SK-N-SH (cell line): Measurements from ENCODE around the gene PPM1N. TPM values are rescaled to one million over a fixed set of nuclear protein-coding genes. Genes with fewer than 3 reads are reported as not detected.

Experiments used
- CTCF ChIA-PET: fragments of 300-600, 350-600 bp; formaldehyde crosslinking; extraction: SDS; loops from one replicate; lab custom pipeline; 2021; lab: Yijun Ruan, JAX
- POLR2A ChIA-PET: fragments of 350-600 bp; sonication (Branson Sonifier 250); formaldehyde crosslinking; extraction: SDS; loops from one replicate; lab custom pipeline; 2020; ENCODE audit warnings: antibody characterized with exemption, inconsistent platforms; lab: Yijun Ruan, JAX
- DNase-seq: peaks from one replicate; pipeline ENCODE4 v3.0.0; 2012
- H2AFZ ChIP-seq: fragments of 200-600 bp; sonication (generic); 2 replicates; pipeline ENCODE4 v1.8.1; 2016; ENCODE audit warnings: antibody characterized with exemption, mild to moderate bottlenecking, low read depth
- H3F3A ChIP-seq: fragments of 200-600 bp; sonication (generic); replicated peaks from 2 replicates; pipeline ENCODE3; 2016; ENCODE audit warnings: antibody characterized with exemption, mild to moderate bottlenecking; ENCODE audit not compliant: insufficient read depth
- H3K27ac ChIP-seq, 2 experiments: fragments of 200-500 bp in 1 of 2; fragments of 200-600 bp in 1 of 2; sonication (Bioruptor generic) in 1 of 2; sonication (generic), shearing (Covaris generic) in 1 of 2; 2 replicates each; pipeline versions ENCODE4 v1.5.1 to v1.6.1; 2014 to 2016; ENCODE audit warnings: low read depth in 2 of 2, inconsistent platforms in 1 of 2, low read length in 1 of 2, mild to moderate bottlenecking in 1 of 2, mixed read lengths in 1 of 2
- H3K27me3 ChIP-seq: fragments of 200-600 bp; sonication (generic), shearing (Covaris generic); 2 replicates; pipeline ENCODE4 v1.6.1; 2016; ENCODE audit warnings: mixed run types; ENCODE audit not compliant: insufficient read depth
- H3K36me3 ChIP-seq, 2 experiments: fragments of 200-500 bp in 1 of 2; fragments of 200-600 bp in 1 of 2; sonication (Bioruptor generic) in 1 of 2; sonication (generic) in 1 of 2; replicated peaks in 1 of 2; 2 replicates each; pipeline versions ENCODE3 to v1.5.1; 2014 to 2016; ENCODE audit warnings: low read length in 1 of 2, mild to moderate bottlenecking in 1 of 2; ENCODE audit not compliant: insufficient read depth in 2 of 2, control insufficient read depth in 1 of 2
- H3K4me1 ChIP-seq, 2 experiments: fragments of 200-500 bp in 1 of 2; fragments of 200-600 bp in 1 of 2; sonication (Bioruptor generic) in 1 of 2; sonication (generic), shearing (Covaris generic) in 1 of 2; 2 replicates each; pipeline versions ENCODE4 v1.5.1 to v1.6.1; 2014 to 2016; ENCODE audit warnings: low read depth in 1 of 2, low read length in 1 of 2, mixed run types in 1 of 2; ENCODE audit not compliant: insufficient read depth in 2 of 2, control insufficient read depth in 1 of 2
- H3K4me2 ChIP-seq: fragments of 200-600 bp; sonication (generic), shearing (Covaris generic); 2 replicates; pipeline ENCODE4 v1.6.1; 2017; ENCODE audit warnings: mixed run types
- H3K4me3 ChIP-seq, 2 experiments: fragments of 200-500 bp in 1 of 2; fragments of 200-600 bp in 1 of 2; sonication (Bioruptor generic) in 1 of 2; sonication (generic), shearing (Covaris generic) in 1 of 2; 2 replicates each; pipeline versions ENCODE4 v1.5.1 to v1.8.1; 2014 to 2016; ENCODE audit warnings: low read depth in 2 of 2, inconsistent platforms in 1 of 2, low read length in 1 of 2, mild to moderate bottlenecking in 1 of 2, mixed read lengths in 1 of 2, moderate library complexity in 1 of 2
- H3K79me2 ChIP-seq: fragments of 200-600 bp; sonication (generic); 2 replicates; pipeline ENCODE4 v1.8.1; 2017; ENCODE audit warnings: mild to moderate bottlenecking; ENCODE audit not compliant: insufficient read depth
- H3K9ac ChIP-seq: fragments of 200-600 bp; sonication (generic); 2 replicates; pipeline ENCODE4 v1.6.1; 2017; ENCODE audit warnings: mixed run types
- H3K9me2 ChIP-seq: fragments of 200-600 bp; sonication (generic); 2 replicates; pipeline ENCODE4 v1.6.1; 2017; ENCODE audit warnings: mixed run types
- H3K9me3 ChIP-seq: fragments of 200-600 bp; sonication (generic); 2 replicates; pipeline ENCODE4 v1.6.1; 2017; ENCODE audit warnings: mixed run types, mild to moderate bottlenecking, moderate library complexity
- H4K20me1 ChIP-seq: fragments of 200-600 bp; sonication (generic); 2 replicates; pipeline ENCODE4 v1.6.1; 2017; ENCODE audit warnings: mild to moderate bottlenecking, mixed run types; ENCODE audit not compliant: insufficient read depth
- JUND ChIP-seq: IDR thresholded peaks from 2 replicates; pipeline ENCODE4 v1.4.0; 2012
- POLR2AphosphoS5 ChIP-seq: IDR thresholded peaks from 2 replicates; pipeline ENCODE4 v1.6.1; 2012; ENCODE audit warnings: low read depth, low read length
- RCOR1 ChIP-seq: fragments of 150-350 bp; IDR thresholded peaks from 2 replicates; pipeline ENCODE4 v1.6.1; 2017; ENCODE audit warnings: antibody characterized with exemption, low read length
- REST ChIP-seq: IDR thresholded peaks from 2 replicates; pipeline ENCODE4 v1.6.1; 2012; ENCODE audit warnings: mild to moderate bottlenecking, low read depth, low read length, moderate library complexity
- SMC3 ChIP-seq: IDR thresholded peaks from 2 replicates; pipeline ENCODE4 v1.6.1; 2012; ENCODE audit warnings: low read depth, low read length, improper control_type of control experiment
- TAF1 ChIP-seq: IDR thresholded peaks from 2 replicates; pipeline ENCODE4 v1.6.1; 2012; ENCODE audit warnings: low read depth, mild to moderate bottlenecking, low read length, moderate library complexity, borderline replicate concordance
- WGBS: methylation state at CpG from one replicate; pipeline ENCODE4 v1.1.6; 2017; ENCODE audit warnings: low lambda C conversion rate; 5-methylcytosine and 5-hydroxymethylcytosine counted together
- polyA plus RNA-seq, 3 experiments: library from polyadenylated mRNA; depleted of rRNA; stranded (reverse); fragments of >200 nt; gene quantifications; 2 replicates each; pipeline ENCODE4 v1.2.3, GENCODE V29; 2012
- TF ChIP-seq, protein P1 (sequence below): IDR thresholded peaks from 2 replicates; pipeline ENCODE4 v1.4.0; 2012; ENCODE audit warnings: low read depth, borderline replicate concordance
- TF ChIP-seq, protein P2 (sequence below): fragments of 150-350 bp; IDR thresholded peaks from 2 replicates; pipeline ENCODE4 v1.6.1; 2017; ENCODE audit warnings: antibody characterized with exemption, low read length, low read depth, borderline replicate concordance
- TF ChIP-seq, protein P3 (sequence below): IDR thresholded peaks from 2 replicates; pipeline ENCODE4 v1.4.0; 2012; ENCODE audit warnings: low read depth, borderline replicate concordance

Gene PPM1N
- polyA plus RNA-seq, 1 of the 3 experiments (the other 2 are of a cell fraction) = 10.3 TPM

DNA sequence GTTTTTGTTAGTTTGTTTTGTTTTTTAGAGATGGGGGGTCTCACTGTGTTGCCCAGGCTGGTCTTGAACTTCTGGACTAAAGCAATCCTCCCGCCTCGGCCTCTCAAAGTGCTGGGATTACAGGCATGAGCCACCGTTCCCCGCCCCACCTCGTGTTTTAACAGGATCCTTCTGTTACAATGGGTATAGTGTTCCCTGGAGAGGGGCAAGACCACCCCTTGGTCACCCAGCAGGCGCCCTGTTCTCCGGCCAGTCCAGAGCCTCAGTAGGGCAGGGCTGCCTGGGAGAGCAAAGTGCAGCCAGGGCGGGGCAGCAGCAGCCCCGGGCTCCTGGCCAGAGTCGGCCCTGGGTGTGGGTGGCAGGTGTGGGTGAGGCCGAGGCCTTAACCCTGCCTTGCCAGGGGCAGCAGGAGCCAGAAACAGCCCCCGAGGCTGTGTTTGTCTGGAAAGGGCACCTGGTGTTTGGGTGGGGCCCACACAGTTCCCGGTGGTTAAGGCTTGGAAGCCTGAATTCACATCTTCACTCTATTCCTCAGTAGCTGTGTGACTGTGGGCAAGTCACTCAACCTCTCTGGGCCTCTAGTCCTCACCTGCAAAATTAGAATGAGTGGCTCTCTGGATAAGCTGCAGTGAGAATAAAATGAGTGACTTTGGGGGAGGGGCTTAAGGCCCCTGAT lies 16.3 kb downstream of the PPM1N start:
- WGBS = 74% methylated on average over 9 of the region's 13 CpGs
- TF ChIP-seq SMC3 (no peak), JUND (no peak), RCOR1 (no peak), POLR2AphosphoS5 (no peak), TAF1 (no peak), REST (no peak)
- TF ChIP-seq, protein P1, sequence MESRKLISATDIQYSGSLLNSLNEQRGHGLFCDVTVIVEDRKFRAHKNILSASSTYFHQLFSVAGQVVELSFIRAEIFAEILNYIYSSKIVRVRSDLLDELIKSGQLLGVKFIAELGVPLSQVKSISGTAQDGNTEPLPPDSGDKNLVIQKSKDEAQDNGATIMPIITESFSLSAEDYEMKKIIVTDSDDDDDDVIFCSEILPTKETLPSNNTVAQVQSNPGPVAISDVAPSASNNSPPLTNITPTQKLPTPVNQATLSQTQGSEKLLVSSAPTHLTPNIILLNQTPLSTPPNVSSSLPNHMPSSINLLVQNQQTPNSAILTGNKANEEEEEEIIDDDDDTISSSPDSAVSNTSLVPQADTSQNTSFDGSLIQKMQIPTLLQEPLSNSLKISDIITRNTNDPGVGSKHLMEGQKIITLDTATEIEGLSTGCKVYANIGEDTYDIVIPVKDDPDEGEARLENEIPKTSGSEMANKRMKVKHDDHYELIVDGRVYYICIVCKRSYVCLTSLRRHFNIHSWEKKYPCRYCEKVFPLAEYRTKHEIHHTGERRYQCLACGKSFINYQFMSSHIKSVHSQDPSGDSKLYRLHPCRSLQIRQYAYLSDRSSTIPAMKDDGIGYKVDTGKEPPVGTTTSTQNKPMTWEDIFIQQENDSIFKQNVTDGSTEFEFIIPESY = no peak
- TF ChIP-seq, protein P2, sequence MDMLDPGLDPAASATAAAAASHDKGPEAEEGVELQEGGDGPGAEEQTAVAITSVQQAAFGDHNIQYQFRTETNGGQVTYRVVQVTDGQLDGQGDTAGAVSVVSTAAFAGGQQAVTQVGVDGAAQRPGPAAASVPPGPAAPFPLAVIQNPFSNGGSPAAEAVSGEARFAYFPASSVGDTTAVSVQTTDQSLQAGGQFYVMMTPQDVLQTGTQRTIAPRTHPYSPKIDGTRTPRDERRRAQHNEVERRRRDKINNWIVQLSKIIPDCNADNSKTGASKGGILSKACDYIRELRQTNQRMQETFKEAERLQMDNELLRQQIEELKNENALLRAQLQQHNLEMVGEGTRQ = no peak
- TF ChIP-seq, protein P3, sequence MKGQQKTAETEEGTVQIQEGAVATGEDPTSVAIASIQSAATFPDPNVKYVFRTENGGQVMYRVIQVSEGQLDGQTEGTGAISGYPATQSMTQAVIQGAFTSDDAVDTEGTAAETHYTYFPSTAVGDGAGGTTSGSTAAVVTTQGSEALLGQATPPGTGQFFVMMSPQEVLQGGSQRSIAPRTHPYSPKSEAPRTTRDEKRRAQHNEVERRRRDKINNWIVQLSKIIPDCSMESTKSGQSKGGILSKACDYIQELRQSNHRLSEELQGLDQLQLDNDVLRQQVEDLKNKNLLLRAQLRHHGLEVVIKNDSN = no peak
- no peaks in the 10 kb centered on the region for H3K9me3 ChIP-seq
- no peaks in the 10 kb centered on the region for H3K9me2 ChIP-seq
- ChIA-PET POLR2A (no interaction called here), CTCF (interaction anchor here (0.7 to 1.3 kb wide), 3 partner anchors 22 to 36 kb away, joined by 3 to 4 read pairs (median 3); no protein-coding TSS in a partner anchor)
- peaks cover 0 to 3% of the 10 kb centered on the region in 2 experiments; a peak in 2 of 4 replicates for H3K4me1 ChIP-seq
- H3K4me3 ChIP-seq = no peak overlapping the region
- H3K9ac ChIP-seq = no peak overlapping the region
- H3K36me3 ChIP-seq = peaks cover 4 to 5% of the 10 kb centered on the region in 2 experiments
- H3K27ac ChIP-seq = no peak overlapping the region
- peaks cover 3% of the 10 kb centered on the region for H3F3A ChIP-seq
- H3K4me2 ChIP-seq = no peak overlapping the region
- no peak overlapping the region for H2AFZ ChIP-seq
- H3K79me2 ChIP-seq = peaks cover 87% of the 10 kb centered on the region
- no peak for DNase-seq
- no peaks in the 10 kb centered on the region for H3K27me3 ChIP-seq
- H4K20me1 ChIP-seq = peaks cover 72% of the 10 kb centered on the region
